Esophagus squamous epithelium (tissue), 4 donors: ENCODE measurements around the gene DOK4.

Source experiments
- POLR2A ChIP-seq, 4 donors: fragments of 450-650 bp; IDR thresholded peaks; one replicate each; pipeline ENCODE4 v1.6.1; 2017; ENCODE audit warnings: antibody characterized with exemption in 4 of 4, mild to moderate bottlenecking in 4 of 4, moderate library complexity in 3 of 4
- TF ChIP-seq, protein P1 (sequence below), 6 experiments: fragments of 450-650 bp in 4 of 6; fragments of 200-600 bp in 2 of 6; sonication (generic) in 2 of 6; IDR thresholded peaks; one replicate each; pipeline ENCODE4 v1.5.1; 2016 to 2019; ENCODE audit warnings: antibody characterized with exemption in 6 of 6, mild to moderate bottlenecking in 4 of 6, moderate library complexity in 4 of 6

DNA sequence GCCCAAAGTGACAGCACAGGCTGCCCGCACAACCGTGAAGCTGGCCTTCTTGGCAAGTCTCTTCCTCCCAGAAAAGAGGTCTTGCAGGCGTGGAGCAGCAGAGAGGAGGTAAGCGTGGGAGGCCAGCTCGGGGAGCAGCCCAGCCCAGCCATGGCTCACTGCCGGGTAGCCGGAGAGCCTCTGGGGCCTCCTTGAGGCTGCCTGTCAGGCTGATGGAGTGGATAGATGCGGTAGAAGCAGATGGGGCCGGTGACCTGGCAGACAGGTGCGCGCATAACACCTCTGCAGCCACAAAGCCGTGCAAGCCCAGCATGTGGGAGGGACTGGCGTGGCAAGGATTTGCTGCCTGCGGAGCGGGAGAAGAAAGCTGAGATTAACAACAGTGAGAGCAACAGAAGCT is 17.1 kb upstream of the DOK4 start:
- TF ChIP-seq, protein P1, sequence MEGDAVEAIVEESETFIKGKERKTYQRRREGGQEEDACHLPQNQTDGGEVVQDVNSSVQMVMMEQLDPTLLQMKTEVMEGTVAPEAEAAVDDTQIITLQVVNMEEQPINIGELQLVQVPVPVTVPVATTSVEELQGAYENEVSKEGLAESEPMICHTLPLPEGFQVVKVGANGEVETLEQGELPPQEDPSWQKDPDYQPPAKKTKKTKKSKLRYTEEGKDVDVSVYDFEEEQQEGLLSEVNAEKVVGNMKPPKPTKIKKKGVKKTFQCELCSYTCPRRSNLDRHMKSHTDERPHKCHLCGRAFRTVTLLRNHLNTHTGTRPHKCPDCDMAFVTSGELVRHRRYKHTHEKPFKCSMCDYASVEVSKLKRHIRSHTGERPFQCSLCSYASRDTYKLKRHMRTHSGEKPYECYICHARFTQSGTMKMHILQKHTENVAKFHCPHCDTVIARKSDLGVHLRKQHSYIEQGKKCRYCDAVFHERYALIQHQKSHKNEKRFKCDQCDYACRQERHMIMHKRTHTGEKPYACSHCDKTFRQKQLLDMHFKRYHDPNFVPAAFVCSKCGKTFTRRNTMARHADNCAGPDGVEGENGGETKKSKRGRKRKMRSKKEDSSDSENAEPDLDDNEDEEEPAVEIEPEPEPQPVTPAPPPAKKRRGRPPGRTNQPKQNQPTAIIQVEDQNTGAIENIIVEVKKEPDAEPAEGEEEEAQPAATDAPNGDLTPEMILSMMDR (IDR thresholded peaks at IDR 0.05), result no peak
- TF ChIP-seq POLR2A (IDR thresholded peaks at IDR 0.05), result no peak
